ENCODE results near the gene C11orf54. TPM values are rescaled to one million over a fixed set of nuclear protein-coding genes. Genes with fewer than 3 reads are reported as not detected.

The C11orf54 gene
- total and polyA plus RNA-seq, 12 donors = 12.2 to 39.5 (median 27.6) TPM

DNA sequence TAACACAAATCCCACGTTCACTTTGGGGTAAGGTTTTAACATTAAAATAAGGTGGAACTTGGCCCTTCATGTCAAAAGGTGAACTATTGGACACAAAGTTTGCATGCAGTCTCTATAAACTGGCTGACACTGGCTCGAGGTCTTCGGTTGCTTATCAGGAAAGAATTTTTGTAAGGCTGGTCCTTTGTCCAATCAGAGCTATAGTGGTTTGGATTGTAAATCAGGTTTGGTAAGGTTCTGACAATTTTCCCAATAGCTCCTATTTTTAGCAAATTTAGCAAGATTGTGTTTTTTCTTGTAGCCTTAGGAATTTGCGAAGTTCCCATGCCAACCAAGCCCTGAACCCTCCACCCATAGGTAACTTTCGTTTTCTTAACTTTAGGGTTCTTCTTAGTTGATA is 25.0 kb downstream of the C11orf54 start:
- Histone ChIP-seq H3K27me3 (no peaks in the 10 kb centered on the region), H3K4me3 (no peak overlapping the region), H3K4me1 (no peaks in the 10 kb centered on the region), H3K36me3 (peaks cover 0 to 45% (median 8%) of the 10 kb centered on the region in 9 donors), H3K9me3 (peaks cover 0 to 6% (median 0%) of the 10 kb centered on the region in 11 donors), H3K27ac (no peak overlapping the region)
- 79 to 85% methylated on average over 5 of the region's 5 CpGs for WGBS, 2 donors
- intact Hi-C loops (cut with DNase I) = no loop called here
- ATAC-seq (no peak), DNase-seq (no peak)
- TF ChIP-seq, protein P1, sequence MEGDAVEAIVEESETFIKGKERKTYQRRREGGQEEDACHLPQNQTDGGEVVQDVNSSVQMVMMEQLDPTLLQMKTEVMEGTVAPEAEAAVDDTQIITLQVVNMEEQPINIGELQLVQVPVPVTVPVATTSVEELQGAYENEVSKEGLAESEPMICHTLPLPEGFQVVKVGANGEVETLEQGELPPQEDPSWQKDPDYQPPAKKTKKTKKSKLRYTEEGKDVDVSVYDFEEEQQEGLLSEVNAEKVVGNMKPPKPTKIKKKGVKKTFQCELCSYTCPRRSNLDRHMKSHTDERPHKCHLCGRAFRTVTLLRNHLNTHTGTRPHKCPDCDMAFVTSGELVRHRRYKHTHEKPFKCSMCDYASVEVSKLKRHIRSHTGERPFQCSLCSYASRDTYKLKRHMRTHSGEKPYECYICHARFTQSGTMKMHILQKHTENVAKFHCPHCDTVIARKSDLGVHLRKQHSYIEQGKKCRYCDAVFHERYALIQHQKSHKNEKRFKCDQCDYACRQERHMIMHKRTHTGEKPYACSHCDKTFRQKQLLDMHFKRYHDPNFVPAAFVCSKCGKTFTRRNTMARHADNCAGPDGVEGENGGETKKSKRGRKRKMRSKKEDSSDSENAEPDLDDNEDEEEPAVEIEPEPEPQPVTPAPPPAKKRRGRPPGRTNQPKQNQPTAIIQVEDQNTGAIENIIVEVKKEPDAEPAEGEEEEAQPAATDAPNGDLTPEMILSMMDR (IDR thresholded peaks at IDR 0.05) = no peak

DNA sequence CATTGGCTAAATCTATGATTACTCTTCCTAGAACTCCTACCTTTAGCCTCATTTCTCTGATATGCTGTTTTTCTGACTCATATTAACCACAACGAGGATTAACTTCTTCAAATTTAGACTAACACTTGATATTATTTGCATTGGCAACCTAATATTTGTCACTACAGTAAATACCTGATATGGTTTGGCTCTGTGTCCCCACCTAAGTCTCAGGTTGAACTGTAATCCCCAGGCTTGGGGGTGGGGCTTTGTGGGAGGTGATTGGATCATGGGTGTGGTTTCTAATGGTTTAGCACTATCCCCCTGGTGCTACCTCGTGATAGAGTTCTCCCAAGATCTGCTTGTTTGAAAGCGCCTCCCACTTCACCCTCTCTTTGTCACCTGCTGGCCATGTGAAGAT is 25.5 kb downstream of the C11orf54 start:
- intact Hi-C loops (cut with DNase I) = no loop called here
- DNase-seq (no peak), ATAC-seq (no peak)
- no peak overlapping the region for H3K27ac ChIP-seq
- no peaks in the 10 kb centered on the region for H3K27me3 ChIP-seq
- TF ChIP-seq, protein P1 (IDR thresholded peaks at IDR 0.05) = no peak
- WGBS, 2 donors = 92 to 95% methylated on average over 3 of the region's 3 CpGs
- H3K9me3 ChIP-seq = peaks cover 0 to 6% (median 0%) of the 10 kb centered on the region in 11 donors
- H3K36me3 ChIP-seq = peaks cover 0 to 40% (median 8%) of the 10 kb centered on the region in 9 donors
- H3K4me3 ChIP-seq = no peak overlapping the region
- H3K4me1 ChIP-seq = no peaks in the 10 kb centered on the region

DNA sequence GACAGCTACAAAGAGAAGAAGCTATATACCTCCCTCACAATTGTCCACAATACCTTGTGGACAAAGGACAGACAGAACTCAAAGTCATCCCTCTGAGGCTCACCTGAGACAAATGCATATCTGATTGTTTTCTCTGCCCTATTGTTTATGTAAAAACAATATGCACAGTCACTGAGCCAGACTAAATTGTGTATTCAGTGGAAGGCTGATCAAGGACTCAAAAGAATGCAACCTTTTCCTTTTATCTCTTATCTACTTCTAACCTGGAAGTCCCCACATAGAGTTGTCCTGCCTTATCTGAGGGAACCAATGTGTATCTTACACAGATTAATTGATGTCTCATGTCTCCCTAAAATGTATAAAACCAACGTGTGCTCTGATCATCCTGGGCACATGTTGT is 28.7 kb downstream of the C11orf54 start:
- DNase-seq = no peak
- intact Hi-C loops (cut with DNase I) = no loop called here

DNA sequence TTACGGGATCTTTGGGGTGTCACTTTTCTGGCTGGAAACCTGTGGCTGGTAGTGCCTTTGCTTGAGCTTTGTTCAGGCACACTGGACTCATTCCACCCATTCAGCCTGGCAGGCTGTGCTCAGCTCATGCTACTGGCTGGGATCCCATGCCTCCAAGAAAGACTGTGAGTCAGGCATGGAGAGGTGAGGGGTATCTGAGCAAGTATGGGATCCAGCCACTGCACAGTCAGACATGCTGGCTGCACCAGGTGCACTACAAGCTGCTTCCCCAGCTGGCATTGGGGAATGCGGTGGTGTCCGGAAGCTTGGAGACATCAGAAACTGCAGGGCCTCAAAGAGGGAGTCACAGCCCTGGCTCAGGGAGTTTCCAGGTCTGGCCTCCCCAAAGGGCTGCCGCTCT is 30.7 kb downstream of the C11orf54 start:
- DNase-seq (no peak), ATAC-seq (no peak)
- TF ChIP-seq, protein P1 (IDR thresholded peaks at IDR 0.05) = no peak
- intact Hi-C loops (cut with DNase I) = no loop called here
- Histone ChIP-seq H3K27me3 (no peaks in the 10 kb centered on the region), H3K9me3 (peaks cover 0 to 3% (median 0%) of the 10 kb centered on the region in 11 donors), H3K36me3 (no peaks in the 10 kb centered on the region), H3K27ac (no peak overlapping the region), H3K4me3 (no peak overlapping the region), H3K4me1 (peaks cover 0 to 11% (median 0%) of the 10 kb centered on the region in 9 donors)
- WGBS, 2 donors = 96% methylated on average over 4 of the region's 4 CpGs

More for the DNA sequence above, 28.7 kb downstream of the C11orf54 start:
- TF ChIP-seq, protein P1 (IDR thresholded peaks at IDR 0.05) = no peak
- H3K4me3 ChIP-seq = no peak overlapping the region
- H3K4me1 ChIP-seq = peaks cover 0 to 8% (median 0%) of the 10 kb centered on the region in 9 donors
- no peak overlapping the region for H3K27ac ChIP-seq
- H3K27me3 ChIP-seq = no peaks in the 10 kb centered on the region
- peaks cover 0 to 6% (median 0%) of the 10 kb centered on the region in 11 donors for H3K9me3 ChIP-seq
- ATAC-seq = no peak
- peaks cover 0 to 9% (median 0%) of the 10 kb centered on the region in 9 donors for H3K36me3 ChIP-seq
- 43 to 48% methylated on average over 1 of the region's 1 CpG for WGBS, 2 donors

All from heart right ventricle (tissue), 16 donors.